ENCODE results near the gene EGLN3.

DNA sequence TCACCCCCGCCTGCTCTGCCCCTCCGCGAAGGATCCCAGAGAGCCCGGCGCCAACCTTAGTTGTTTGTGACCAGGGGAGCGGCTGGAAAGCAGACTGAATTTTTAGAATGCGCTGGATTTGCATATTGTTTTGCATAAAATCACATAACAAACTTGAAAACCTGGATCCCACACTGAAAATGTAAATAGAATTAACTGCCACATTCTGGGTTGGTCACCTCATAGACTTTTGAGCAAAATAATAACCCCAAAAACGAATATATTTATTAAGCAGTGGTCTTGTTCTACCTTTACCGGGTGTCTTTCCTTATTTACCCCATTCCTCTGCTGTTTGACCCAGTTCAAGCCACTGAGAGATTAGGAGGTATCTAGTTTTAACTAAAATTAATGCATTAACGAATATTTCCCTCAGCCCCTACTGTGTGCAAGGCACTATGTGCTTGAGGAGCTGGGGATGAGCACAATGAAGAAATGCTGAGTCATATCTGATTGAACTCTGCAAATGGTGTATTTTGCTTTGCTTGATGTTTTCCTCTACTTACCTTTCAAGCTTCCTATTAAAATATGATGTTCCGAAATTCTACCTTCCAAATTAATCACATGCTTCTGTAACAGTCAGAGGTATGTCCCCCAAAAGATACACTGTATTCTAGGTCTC lies 438 bp upstream of the EGLN3 start:
- TF ChIP-seq CTCF (IDR thresholded peaks at IDR 0.05) = no peak
- no peak for TF ChIP-seq POLR2A (IDR thresholded peaks at IDR 0.05)
